SW480 (cell line): ENCODE results near the gene CYLD.
A peak's percentile ranks its signal among the peaks of the same experiment; 100 is the strongest.

Source experiments
- DNase-seq: peaks from one replicate; pipeline ENCODE4 v3.0.0-alpha.2; 2016; ENCODE audit warnings: low spot score

The CYLD gene

DNA sequence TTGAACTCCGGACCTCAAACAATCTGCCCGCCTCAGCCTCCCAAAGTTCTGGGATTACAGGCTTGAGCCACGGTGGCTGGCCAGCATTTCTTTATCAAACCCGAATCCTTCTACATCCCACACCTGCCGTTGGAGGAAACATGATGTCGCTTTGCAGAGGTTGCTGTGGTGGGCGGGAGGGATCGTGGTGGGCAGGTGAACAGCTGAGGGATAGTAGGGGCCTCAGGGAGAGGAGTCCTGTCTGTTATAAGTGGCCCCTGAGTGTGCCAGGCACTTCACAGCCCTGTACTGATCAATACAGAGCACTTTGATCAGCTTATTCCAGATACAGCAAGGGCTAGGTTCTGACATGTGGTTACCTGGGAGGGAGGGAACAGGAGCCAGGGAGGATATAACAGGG is 76.5 kb downstream of the CYLD start:
- DNase-seq = no peak

DNA sequence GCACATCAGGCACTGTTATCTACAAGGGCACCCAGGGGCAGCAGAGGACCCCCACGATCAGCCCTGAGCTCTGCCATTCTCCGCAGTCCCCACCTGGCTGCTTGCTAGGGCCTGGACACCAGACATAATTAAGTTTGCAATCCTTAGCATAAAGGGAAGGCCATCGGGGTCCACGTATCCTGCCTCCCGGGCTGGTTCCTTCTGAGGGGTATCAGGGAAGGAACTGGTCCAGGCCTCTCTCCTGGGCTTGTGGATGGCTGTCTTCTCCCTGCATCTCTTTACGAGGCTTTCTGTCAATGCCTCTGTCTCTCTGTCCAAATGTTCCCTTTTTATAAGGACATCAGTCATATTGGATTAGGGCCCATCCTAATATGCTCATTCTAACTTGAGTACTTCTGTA is 77.8 kb downstream of the CYLD start:
- no peak for DNase-seq

- DNase-seq = no peak
Measured at GRCh38 chr16:50820225-50820624, 78.3 kb downstream of the CYLD start.

- peak; percentile 11 for DNase-seq
Measured at GRCh38 chr16:50821586-50821985, 79.7 kb downstream of the CYLD start.

DNA sequence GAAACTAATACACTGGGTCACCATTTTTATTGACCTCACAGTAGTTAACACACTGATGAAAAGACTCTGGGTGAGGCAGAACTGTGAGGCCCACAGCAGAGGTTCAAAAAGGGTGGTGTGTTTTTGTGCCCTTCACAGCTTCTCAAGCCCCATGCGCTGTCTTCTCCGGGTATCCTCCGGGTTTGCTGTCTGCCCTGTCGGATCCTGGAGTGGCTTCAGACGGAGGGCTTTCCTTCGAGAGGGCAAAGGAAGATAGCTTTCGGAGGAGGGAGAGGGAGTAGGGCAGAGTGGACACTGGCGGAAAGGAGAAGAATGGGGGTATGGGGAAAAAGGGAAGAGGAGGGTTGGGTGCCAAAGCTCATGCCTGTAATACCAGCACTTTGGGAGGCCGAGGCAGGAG is 80.8 kb downstream of the CYLD start:
- DNase-seq = no peak

- DNase-seq = no peak
Measured at GRCh38 chr16:50826797-50827316, 85.0 kb downstream of the CYLD start.

- DNase-seq = no peak
Measured at GRCh38 chr16:50828164-50828702, 86.3 kb downstream of the CYLD start.

- DNase-seq = no peak
Measured at GRCh38 chr16:50830698-50831097, 88.8 kb downstream of the CYLD start.

DNA sequence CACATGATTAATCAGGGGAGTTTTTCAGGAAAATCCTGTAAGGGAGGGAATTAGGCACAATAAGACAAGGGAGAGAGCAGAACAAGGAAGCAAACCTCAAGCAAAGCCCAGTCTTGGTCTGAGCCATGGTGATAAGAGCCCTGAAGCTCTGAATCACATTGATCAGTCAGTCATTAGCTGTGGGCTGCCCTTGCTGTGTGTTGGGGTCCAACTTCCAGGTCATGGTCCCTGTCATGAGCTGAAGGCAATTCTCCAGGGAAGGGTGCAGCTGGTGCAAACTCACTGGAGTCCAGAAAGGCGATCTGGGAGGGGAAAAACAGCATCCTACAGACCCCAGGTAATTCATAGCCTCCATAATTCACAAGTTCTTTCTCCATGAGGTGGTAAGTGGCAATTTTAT is 89.9 kb downstream of the CYLD start:
- DNase-seq = no peak

- DNase-seq = no peak
Measured at GRCh38 chr16:50833929-50834328, 92.0 kb downstream of the CYLD start.

DNA sequence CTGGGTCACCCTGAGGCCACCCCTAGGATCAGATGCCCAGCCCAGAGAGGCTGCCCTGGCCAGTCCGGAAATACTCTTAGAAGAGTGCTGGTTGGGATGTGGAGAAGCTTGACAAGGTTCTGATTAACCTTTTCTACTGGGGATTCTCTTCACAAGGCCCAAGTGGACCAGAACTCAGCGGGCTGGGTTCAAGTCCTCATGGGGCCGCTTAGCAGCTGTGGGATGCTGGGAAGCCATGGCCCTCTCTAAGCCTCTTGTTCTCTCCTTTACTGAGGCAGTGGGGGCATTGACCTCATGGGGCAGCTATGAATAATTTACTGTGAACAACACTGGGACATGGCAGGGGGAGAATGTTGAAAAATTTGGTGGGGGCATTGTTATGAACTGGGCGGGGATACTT is 92.8 kb downstream of the CYLD start:
- DNase-seq = no peak

DNA sequence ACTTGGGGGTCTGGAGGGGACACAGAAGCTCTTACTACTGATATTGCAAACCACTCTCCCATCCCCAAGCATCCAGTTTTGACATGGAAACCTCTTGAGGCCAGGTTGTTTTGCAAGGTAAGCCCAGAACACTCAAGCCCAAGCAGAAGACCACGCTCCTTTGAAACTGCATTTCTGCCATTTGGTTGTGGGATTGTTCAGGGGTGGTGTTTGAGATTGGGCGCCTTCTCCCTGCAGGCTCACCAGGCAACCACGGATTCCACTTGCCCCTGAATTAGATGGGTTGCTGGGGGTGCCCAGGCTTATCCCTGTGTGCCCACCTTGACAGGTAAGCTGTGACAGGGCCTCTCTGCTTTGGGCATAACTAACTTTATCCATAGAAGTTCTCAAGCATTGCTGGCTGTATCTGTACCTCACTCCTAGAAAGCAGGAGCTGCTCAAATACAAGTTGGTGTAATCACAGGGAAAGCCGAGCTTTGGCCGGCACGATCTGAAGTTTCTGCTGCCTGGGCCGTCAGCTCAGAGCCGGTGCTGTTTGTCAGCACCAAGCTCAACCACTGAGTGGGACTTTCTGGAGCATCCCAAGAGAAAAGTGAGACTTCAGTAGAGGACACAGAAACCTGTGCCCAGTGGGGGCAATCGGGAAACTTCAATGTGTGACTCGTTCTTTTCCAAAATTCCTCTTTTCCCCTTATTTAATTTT is 93.6 kb downstream of the CYLD start:
- no peak for DNase-seq

GRCh38 chr16:50836121-50836621 is 94.3 kb downstream of the CYLD start:
- DNase-seq = no peak

DNA sequence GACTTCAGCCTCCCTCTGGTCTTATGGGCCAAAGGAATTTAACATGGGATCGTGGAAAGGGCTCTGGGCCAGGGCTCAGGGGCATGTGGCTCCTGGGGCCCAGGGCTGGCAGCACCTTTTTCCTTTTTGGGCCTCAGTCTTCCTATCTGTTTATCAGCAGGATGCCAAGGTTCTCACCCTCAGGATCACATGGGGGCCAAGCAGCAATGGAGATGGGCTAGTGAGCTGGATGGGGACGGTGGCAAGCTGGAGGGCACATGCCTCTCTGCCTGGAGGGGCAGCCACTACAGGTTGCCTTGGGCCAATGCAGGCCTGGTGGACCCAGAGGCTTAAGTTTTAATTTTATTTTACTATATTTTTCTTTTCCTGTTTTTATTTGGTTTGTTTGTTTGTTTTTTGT is 95.4 kb downstream of the CYLD start:
- no peak for DNase-seq

DNA sequence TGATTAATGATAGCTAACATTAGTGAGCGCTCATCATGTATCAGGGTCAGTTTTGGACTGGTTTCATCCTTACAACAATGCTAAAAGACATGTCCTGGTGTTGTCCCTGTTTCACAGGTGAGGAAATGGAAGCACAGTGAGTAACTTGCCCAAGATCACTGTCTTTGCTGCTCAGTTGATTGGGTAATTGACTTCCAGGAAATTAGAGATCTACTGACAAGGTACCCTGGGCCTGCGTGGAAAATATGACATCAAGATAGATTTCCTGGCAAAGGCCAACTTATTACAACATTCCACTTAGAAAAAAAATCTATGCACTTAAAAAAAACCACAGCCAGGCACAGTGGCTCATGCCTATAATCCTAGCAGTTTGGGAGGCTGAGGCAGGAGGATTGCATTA is 96.3 kb downstream of the CYLD start:
- DNase-seq = no peak

DNA sequence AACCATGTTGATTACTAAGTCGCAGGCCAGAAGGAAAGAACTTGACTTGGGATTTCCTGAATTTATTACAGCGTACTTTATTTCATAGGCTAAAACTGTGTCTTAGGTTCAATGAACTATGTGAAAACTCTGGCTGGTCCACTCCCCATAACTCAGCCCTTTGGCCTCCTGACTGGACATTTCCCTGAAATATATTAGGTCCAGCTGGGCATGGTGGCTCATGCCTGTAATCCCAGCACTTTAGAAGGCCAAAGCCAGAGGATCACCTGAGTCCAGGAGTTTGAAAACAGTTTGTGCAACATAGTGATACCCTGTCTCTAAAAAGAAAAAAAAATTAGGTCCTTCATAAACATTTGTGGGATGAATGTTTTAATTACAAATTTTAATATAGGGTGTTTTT is 97.0 kb downstream of the CYLD start:
- no peak for DNase-seq

DNA sequence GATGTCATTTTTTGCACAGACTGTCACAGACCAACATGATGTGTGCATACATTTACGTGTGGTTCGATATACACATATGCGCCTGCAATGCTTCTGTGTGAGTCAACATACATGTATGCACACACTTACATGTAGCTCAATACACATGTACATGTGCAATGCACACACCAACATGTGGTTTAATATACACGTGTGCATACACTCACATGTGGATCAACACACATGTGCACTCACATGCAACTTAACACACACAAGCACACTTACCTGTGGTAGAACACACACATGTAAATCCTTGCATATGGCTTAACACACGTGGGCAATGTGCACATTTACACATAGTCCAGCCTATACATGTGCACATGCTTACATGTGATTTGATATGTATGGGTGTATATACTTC is 97.5 kb downstream of the CYLD start:
- DNase-seq = no peak

GRCh38 chr16:50839920-50840729 is 98.2 kb downstream of the CYLD start:
- DNase-seq = no peak

GRCh38 chr16:50841081-50841886 is 99.4 kb downstream of the CYLD start:
- no peak for DNase-seq

GRCh38 chr16:50842013-50842505 is 100.2 kb downstream of the CYLD start:
- no peak for DNase-seq

DNA sequence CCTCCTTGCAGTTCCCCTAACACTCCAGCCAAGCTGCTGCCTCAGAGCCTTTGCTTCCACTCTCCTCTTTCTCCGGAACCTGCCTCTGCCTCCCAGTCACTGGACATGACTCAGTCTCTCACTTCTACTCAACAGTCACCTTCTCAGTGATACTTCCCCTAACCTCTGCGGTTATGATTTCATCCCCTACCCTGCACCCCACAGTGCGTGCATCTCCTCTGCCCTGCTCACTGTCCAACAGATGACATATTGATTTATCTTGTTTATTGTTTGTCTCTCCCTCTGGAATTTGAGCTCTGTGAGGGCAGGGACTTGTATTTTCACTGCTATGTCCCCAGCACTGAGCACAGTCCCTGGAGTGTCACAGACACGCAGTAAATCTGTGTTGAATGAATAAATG is 100.7 kb downstream of the CYLD start:
- DNase-seq = no peak

DNA sequence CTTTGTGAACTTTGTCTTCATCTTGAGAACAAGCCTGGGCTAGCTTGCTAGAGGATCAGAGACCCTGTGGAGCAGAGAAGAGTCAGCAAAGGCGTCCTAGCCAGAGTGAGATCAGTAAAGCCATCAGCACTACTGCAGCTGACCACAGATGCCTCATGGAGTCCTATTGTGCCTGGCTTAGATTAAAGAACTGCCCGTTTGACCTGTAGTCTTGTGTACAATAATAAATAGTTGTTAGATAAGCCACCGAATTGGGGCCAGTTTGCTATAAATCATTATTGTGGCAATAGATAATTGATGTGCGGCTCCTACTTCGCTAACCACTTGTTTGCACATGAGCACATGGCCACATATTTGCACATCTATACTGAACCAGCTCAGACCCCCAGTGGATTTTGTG is 103.0 kb downstream of the CYLD start:
- DNase-seq = no peak
